GM19238 (cell line): ENCODE measurements around the gene USF1.
"Not testable (repeated sequence)": the region's sequence is repeated elsewhere in the genome, so short reads cannot be mapped to it uniquely, and the experiment has no call there.

ENCODE experiments used
- DNase-seq: peaks from one replicate; pipeline ENCODE4 v3.0.0; 2011; ENCODE audit warnings: low spot score; ENCODE audit not compliant: insufficient read length

The USF1 gene

DNA sequence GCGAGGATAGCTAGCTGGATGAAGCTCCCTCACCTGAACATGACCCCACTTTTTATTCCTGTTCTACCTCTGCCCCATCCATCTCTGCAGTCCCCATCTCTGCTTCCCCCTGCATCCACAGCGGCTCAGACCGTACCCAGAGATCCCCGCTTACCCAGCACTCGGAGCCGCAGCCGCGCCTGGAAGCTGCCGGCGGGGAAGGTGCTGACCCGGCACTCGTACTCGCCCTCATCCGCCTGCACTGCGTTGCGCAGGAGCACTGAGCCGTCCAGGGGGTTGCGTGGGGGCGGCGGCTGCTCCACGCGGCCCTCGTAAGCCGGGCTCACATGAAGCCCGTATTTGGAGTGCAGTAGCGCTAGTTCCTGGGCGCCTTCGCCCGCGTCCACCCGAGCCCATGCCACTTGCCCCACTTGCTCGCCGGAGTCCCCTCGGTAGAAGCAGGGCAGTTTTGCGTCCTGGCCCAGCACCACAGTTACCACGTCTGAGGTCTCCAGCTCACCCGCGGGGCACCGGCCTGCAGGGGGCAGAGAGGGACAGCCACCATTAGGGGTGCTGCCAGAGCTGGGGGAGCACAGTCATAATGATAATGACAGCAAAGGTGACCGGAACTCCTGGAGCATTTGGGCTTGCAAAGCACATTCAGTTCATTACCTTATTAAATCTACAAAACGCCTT is 33.8 kb upstream of the USF1 start:
- DNase-seq = no peak

DNA sequence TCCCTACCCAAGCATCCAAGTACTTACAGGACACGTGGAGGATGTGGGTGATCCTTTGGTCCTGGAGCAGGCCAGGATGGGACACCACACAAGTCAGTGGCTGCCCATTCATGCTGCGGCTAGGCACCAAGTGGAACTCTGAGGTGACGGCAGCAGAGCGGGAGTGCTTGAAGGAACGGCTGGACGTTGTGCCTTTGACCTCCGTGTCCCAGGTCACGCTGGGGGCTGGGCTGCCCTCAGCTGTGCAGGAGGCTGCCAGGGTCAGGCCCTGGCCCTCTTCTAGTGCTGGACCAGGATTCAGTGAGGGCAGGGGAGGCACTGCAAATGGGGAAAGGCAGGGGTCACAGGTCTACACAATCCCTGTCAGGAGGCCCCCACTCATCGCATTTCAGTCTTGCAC is 31.6 kb upstream of the USF1 start:
- DNase-seq = no peak

GRCh38 chr1:161076410-161076809 is 30.6 kb upstream of the USF1 start:
- DNase-seq = no peak

GRCh38 chr1:161074676-161075368 is 29.0 kb upstream of the USF1 start:
- no peak for DNase-seq

- DNase-seq = no peak
Observed at GRCh38 chr1:161073474-161074121, 27.8 kb upstream of the USF1 start.

GRCh38 chr1:161072751-161073449 is 27.1 kb upstream of the USF1 start:
- no peak for DNase-seq

DNA sequence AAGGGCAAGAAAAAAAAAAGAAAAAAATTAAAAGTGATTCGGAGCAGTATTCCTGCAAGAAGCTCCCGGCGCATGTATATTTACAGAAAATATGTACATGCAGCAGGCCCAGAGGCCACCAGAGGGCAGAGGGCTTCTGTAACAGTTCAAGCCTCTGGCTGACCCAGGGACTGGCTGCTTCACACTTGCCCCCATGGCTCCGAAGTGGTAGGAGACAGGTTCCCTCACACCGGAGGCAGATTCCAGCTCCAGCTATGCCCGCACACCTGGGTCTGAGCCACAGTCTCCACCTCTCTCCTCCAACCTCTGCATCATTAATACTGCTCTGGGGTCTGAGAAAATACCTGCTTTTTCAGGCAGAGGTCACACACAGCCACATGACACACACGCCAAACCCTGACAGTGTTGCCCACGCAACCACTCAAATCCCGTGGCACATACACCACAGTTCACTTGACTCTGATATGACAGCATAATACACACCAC is 26.2 kb upstream of the USF1 start:
- DNase-seq = peak; percentile 69

- no peak for DNase-seq
Observed at GRCh38 chr1:161070761-161071160, 25.0 kb upstream of the USF1 start.

DNA sequence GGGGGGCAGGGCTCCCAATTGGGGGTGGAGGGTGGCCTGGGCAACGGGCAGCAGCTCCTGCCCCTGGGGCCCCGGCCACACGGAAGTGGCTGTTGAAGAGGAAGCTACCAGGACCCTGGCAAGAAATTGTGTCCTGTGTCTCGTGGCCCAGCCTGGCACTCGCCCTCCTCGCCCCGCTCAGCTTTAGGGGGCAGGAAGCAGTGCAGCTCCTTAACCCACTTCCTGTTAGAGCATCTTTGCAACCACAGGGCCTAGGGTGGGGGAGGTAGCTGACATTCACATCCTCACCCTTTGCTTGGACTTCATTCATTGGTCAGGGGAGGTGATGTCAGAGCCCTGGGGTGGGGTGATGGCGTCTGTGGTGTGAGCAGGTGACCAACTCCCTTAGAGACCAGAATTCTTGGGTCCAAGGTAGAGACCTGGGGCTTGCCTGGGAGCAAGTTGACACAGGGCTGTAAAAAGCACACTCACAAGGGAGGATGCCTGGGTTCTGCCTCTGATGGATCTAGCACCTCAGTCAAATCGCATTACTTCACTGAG is 24.0 kb upstream of the USF1 start, which contains the start of gene ARHGAP30:
ARHGAP30 (minus strand) TSS at position 161 of the 540 bp plus-strand sequence. CDS start 267 bp downstream, outside the sequence.
- peak; percentile 94 for DNase-seq

DNA sequence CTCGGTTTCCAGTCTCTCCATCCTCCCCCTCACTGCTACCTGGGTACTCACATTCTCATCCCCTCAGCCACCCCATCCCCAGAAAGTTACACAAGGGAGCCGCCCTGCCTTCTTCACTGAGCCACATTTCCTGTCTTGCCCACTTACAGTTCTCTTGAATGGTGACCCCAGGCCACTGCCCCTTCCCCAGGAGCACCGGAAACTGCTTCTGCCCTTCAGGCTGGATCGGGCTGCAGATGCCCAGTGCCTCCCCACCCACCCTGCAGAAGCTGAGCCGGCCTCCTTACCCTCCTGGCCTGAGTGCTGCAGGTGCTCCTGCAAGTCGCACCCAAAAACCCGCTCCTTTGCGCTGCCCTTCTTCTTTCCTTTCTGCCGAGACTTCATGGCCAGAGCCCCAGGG is 23.5 kb upstream of the USF1 start:
- DNase-seq = no peak

DNA sequence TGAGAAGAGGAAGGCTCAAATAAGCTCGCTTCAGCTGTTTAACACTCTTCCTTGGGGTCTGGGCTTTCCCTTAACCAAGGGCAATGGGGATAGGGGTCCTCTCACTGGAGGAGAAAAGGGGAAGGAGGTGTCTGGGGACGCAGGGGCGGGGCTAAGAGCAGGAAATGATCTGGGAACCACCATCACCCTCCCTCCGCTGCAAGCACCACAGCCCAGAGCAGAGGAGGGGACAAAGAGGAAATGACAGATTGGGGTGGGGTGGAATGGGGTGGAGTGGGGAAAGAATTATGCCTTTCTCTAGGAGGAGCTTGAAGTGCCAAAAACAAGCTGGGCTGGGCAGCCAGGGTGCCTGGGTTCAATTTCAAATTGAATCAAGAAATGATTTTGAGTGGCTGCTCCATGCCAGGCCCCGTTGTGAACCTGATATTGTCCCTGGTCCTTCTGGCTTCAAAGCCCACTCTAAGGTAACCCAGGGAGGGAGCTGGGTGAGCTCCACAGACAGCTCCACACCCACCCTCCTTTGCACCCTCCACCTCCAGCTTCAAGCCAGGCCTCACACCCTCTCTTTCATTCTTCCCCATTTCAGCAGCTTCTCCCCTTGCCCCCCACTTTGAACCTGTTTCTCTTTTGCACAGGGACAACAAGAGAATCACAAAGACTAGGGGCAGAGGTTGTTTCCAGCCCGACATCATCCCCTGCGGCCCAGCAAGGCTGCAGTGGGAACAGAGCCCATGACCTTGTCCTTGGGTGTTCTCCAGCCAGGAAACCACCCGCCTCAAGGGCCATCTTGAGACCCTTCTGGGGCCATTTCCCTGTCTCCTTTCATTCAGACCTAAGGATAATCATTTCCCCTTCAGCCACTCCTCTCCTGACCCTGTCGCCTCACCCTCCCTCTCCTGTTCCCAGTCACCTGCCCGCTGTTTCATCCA is 22.8 kb upstream of the USF1 start:
- peak; percentile 83 for DNase-seq

DNA sequence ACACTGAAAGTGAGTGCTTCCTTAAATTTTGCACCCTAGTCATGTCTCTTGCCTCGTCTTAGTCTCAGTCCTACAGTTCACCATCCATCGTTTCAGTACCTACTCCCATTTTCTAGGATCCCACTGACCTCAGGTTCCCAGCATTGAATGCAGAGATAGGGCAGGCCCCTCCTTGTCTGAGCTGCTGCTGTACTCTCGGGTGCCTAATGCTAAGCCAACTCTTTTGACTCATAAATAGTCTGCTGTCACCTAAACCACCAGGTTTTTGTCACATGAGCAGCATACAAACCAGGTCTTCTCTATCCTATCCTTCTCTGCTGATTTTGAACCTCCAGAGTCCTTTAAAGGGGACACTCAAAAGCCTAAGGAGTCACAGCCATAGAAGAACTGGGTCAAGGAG is 20.9 kb upstream of the USF1 start:
- no peak for DNase-seq

- DNase-seq = not testable (repeated sequence)
Observed at GRCh38 chr1:161065681-161066080, 19.9 kb upstream of the USF1 start.

DNA sequence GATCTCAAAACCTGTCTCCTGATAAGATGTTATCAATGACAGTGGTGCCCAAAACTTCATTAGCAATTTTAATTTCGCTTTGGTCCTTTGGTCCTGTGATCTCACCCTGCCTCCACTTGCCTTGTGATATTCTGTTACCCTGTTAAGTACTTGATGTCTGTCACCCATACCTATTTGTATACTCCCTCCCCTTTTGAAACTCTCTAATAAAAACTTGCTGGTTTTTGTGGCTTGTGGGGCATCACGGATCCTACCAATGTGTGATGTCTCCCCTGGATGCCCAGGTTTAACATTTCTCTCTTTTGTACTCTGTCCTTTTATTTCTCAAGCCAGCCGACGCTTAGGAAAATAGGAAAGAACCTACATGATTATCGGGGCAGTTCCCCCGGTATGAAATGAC is 18.2 kb upstream of the USF1 start:
- not testable (repeated sequence) for DNase-seq

DNA sequence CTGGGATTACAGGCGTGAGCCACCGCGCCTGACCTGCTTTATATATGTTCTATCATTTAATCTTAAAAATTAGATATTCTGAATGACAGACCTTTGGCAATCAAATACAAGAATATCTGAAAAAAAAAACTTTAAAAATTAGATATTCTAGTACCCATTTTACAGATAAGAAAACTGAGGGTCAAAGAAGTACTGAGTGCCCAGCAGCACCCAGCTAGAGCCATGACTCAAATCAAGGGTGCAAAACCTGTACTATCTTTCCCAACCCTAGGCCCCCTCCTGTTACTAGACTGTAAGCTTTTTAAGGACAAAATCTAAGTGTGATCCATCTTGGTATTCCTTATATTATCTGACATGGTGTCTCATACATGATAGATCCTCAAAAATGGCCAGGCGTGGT is 15.6 kb upstream of the USF1 start:
- DNase-seq = no peak

DNA sequence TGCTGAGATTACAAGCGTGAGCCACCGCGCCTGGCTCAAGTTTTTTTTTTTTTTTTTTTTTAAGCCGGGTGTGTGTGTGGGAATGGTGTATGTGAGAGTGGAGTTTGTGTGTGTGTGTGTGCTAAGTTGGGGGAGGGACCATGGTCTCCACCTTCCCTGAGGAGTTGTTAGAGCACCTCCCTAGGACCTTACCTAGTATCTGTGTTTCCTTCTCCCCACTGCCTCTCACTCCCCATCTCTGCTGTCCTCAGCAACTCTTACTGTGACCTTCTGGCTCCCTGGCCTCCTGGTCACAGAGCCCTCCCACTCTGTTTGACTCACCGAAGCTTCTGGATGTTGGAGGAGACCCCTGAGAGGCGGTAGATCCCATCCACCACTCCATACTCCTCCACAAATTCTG is 13.5 kb upstream of the USF1 start:
- no peak for DNase-seq

DNA sequence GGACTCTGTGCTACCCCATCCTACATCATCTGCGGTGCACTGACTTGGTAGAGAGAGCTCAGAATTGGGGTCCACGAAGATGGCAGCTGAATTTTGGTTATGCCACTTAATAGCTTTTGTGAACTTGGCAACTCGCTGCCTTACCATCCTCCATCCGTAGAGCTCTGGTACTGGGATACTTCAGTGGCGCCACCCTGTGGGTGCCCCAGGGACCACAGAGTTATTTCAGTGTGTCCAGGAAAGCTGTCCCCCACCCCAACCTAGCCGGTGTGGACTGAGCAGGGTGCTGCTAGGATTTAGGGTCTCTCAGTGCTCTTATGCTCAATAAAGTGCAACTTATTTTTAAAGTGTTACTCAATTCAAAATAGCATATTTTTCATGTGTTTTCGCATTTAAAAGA is 9.0 kb upstream of the USF1 start:
- DNase-seq = no peak

- DNase-seq = no peak
Observed at GRCh38 chr1:161054232-161054631, 8.5 kb upstream of the USF1 start.

- DNase-seq = no peak
Observed at GRCh38 chr1:161052899-161053298, 7.1 kb upstream of the USF1 start.

GRCh38 chr1:161051219-161051618 is 5.4 kb upstream of the USF1 start:
- no peak for DNase-seq
